ENCODE data around the gene LAMA3. TPM values are rescaled to one million over a fixed set of nuclear protein-coding genes. Genes with fewer than 3 reads are reported as not detected.
A peak's percentile ranks its signal among the peaks of the same experiment; 100 is the strongest.

The LAMA3 gene
- total and polyA plus RNA-seq, 2 experiments from 2014 or later = 3.9 to 4.9 TPM

DNA sequence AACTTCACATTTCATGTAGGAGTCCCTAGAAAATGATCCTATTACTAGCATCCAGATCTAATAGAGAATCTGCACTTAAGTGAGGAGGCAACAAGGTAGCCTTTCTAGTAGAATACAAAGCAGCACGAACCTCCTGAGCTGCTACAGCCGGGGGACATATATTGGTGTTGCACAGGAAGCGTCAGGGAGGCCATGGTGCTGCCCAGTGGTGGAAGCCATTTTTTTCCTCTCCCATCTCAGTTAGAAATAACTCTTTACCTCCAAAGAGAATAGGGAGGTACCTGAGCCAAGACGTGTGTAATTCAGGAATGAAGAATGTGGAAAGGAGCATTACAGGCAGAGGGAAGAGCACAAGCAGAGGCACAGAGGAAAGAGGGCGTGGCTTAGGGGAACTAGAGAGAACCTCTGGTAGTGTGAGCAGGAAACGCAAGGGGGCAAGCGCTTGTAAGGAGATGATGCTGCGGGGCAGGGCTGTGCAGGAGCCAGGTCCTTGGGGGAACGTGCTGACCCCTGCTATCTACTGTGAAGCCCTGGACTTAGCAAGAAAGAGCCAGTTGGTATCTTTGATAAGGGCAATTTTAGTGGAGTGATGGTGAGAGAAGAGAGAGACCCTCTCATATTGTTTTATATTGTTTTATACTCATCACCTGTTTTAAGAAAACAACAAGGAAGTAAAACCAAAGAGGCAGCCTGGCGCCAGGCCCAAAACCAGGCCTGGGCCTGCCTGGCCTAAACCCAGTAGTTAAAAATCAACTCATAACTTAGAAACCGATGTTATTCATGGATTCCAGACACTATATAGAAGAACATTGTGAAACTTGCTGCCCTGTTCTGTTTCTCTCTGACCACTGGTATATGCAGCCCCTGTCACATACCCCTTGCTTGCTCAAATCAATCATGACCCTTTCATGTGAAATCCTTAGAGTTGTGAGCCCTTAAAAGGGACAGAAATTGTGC, 275.3 kb downstream of the LAMA3 start (continued):
- TF ChIP-seq, protein P1, sequence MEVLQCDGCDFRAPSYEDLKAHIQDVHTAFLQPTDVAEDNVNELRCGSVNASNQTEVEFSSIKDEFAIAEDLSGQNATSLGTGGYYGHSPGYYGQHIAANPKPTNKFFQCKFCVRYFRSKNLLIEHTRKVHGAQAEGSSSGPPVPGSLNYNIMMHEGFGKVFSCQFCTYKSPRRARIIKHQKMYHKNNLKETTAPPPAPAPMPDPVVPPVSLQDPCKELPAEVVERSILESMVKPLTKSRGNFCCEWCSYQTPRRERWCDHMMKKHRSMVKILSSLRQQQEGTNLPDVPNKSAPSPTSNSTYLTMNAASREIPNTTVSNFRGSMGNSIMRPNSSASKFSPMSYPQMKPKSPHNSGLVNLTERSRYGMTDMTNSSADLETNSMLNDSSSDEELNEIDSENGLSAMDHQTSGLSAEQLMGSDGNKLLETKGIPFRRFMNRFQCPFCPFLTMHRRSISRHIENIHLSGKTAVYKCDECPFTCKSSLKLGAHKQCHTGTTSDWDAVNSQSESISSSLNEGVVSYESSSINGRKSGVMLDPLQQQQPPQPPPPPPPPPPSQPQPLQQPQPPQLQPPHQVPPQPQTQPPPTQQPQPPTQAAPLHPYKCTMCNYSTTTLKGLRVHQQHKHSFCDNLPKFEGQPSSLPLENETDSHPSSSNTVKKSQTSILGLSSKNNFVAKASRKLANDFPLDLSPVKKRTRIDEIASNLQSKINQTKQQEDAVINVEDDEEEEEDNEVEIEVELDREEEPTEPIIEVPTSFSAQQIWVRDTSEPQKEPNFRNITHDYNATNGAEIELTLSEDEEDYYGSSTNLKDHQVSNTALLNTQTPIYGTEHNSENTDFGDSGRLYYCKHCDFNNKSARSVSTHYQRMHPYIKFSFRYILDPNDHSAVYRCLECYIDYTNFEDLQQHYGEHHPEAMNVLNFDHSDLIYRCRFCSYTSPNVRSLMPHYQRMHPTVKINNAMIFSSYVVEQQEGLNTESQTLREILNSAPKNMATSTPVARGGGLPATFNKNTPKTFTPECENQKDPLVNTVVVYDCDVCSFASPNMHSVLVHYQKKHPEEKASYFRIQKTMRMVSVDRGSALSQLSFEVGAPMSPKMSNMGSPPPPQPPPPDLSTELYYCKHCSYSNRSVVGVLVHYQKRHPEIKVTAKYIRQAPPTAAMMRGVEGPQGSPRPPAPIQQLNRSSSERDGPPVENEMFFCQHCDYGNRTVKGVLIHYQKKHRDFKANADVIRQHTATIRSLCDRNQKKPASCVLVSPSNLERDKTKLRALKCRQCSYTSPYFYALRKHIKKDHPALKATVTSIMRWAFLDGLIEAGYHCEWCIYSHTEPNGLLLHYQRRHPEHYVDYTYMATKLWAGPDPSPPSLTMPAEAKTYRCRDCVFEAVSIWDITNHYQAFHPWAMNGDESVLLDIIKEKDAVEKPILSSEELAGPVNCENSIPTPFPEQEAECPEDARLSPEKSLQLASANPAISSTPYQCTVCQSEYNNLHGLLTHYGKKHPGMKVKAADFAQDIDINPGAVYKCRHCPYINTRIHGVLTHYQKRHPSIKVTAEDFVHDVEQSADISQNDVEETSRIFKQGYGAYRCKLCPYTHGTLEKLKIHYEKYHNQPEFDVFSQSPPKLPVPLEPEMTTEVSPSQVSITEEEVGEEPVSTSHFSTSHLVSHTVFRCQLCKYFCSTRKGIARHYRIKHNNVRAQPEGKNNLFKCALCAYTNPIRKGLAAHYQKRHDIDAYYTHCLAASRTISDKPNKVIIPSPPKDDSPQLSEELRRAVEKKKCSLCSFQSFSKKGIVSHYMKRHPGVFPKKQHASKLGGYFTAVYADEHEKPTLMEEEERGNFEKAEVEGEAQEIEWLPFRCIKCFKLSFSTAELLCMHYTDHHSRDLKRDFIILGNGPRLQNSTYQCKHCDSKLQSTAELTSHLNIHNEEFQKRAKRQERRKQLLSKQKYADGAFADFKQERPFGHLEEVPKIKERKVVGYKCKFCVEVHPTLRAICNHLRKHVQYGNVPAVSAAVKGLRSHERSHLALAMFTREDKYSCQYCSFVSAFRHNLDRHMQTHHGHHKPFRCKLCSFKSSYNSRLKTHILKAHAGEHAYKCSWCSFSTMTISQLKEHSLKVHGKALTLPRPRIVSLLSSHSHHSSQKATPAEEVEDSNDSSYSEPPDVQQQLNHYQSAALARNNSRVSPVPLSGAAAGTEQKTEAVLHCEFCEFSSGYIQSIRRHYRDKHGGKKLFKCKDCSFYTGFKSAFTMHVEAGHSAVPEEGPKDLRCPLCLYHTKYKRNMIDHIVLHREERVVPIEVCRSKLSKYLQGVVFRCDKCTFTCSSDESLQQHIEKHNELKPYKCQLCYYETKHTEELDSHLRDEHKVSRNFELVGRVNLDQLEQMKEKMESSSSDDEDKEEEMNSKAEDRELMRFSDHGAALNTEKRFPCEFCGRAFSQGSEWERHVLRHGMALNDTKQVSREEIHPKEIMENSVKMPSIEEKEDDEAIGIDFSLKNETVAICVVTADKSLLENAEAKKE (CRISPR knock-in tag; IDR thresholded peaks at IDR 0.05) = no peak
- TF ChIP-seq ZNF331 (CRISPR knock-in tag; IDR thresholded peaks at IDR 0.05; ENCODE audit: low read depth) (no peak), EZH2phosphoT487 (IDR thresholded peaks at IDR 0.05; ENCODE audit: unreplicated experiment) (no peak)

GRCh38 chr18:23966909-23967308, 277.7 kb downstream of the LAMA3 start:
- DNase-seq (ENCODE audit: low spot score) = no peak
- Histone ChIP-seq H4K20me1 (replicated peaks; ENCODE audit: insufficient read depth) (no peaks in the 10 kb centered on the region), H3K79me2 (replicated peaks; ENCODE audit: insufficient read depth) (no peaks in the 10 kb centered on the region), H3K9me2 (ENCODE audit: insufficient read depth) (peaks cover 6% of the 10 kb centered on the region), H3F3A (replicated peaks; ENCODE audit: low read depth) (no peaks in the 10 kb centered on the region), H3K4me1 (ENCODE audit: insufficient read depth) (peaks cover 19% of the 10 kb centered on the region), H3K4me2 (no peak overlapping the region), H2AFZ (peak overlapping the region; percentile 14; the same call in 1 of the 2 replicates), H3K27me3 (ENCODE audit: insufficient read depth) (no peaks in the 10 kb centered on the region), H3K36me3 (ENCODE audit: insufficient read depth) (no peaks in the 10 kb centered on the region), H3K4me3 (no peak overlapping the region), H3K27ac (ENCODE audit: low read depth) (no peak overlapping the region)
- Mint-ChIP-seq H3K9me3 (no peaks in the 10 kb centered on the region; the same call in 2 of the 3 replicates), H3K36me3 (ENCODE audit: low read depth) (no peaks in the 10 kb centered on the region), H3K4me1 (peaks cover 19% of the 10 kb centered on the region), H3K27ac (no peak overlapping the region), H3K27me3 (ENCODE audit: insufficient read depth, low read depth, poor library complexity) (peaks cover 6% of the 10 kb centered on the region), H3K4me3 (no peak overlapping the region)
- no peak for ATAC-seq
- TF ChIP-seq, protein P2, sequence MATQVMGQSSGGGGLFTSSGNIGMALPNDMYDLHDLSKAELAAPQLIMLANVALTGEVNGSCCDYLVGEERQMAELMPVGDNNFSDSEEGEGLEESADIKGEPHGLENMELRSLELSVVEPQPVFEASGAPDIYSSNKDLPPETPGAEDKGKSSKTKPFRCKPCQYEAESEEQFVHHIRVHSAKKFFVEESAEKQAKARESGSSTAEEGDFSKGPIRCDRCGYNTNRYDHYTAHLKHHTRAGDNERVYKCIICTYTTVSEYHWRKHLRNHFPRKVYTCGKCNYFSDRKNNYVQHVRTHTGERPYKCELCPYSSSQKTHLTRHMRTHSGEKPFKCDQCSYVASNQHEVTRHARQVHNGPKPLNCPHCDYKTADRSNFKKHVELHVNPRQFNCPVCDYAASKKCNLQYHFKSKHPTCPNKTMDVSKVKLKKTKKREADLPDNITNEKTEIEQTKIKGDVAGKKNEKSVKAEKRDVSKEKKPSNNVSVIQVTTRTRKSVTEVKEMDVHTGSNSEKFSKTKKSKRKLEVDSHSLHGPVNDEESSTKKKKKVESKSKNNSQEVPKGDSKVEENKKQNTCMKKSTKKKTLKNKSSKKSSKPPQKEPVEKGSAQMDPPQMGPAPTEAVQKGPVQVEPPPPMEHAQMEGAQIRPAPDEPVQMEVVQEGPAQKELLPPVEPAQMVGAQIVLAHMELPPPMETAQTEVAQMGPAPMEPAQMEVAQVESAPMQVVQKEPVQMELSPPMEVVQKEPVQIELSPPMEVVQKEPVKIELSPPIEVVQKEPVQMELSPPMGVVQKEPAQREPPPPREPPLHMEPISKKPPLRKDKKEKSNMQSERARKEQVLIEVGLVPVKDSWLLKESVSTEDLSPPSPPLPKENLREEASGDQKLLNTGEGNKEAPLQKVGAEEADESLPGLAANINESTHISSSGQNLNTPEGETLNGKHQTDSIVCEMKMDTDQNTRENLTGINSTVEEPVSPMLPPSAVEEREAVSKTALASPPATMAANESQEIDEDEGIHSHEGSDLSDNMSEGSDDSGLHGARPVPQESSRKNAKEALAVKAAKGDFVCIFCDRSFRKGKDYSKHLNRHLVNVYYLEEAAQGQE (IDR thresholded peaks at IDR 0.05; ENCODE audit: unreplicated experiment) = no peak
